GM12874 (cell line): ENCODE results near the gene CYTH4.

Source experiments
- CTCF ChIP-seq: IDR thresholded peaks from 2 replicates; pipeline ENCODE4 v1.5.1; 2011; ENCODE audit warnings: low read depth, mild to moderate bottlenecking, control low read depth, low read length, moderate library complexity; ENCODE audit not compliant: insufficient read depth

CYTH4 gene

GRCh38 chr22:37299969-37300509 lies 17.7 kb downstream of the CYTH4 start:
- TF ChIP-seq CTCF: no peak

GRCh38 chr22:37300551-37301017 lies 18.3 kb downstream of the CYTH4 start:
- TF ChIP-seq CTCF: no peak

GRCh38 chr22:37301144-37301830 lies 19.0 kb downstream of the CYTH4 start:
- TF ChIP-seq CTCF: no peak

GRCh38 chr22:37302674-37303555 lies 20.6 kb downstream of the CYTH4 start:
- TF ChIP-seq CTCF: no peak

GRCh38 chr22:37303821-37304274 lies 21.5 kb downstream of the CYTH4 start:
- TF ChIP-seq CTCF: no peak

- no peak for TF ChIP-seq CTCF
Observed at GRCh38 chr22:37304595-37305343, 22.5 kb downstream of the CYTH4 start.

- TF ChIP-seq CTCF: no peak
Observed at GRCh38 chr22:37305887-37306286, 23.6 kb downstream of the CYTH4 start.
